H4 (cell line): ENCODE results near the gene TRIM56. TPM values are rescaled to one million over a fixed set of nuclear protein-coding genes. Genes with fewer than 3 reads are reported as not detected.

Experiments used
- DNase-seq: peaks from one replicate; pipeline ENCODE4 v3.0.0-alpha.2; 2015; ENCODE audit warnings: low spot score
- total RNA-seq: library from RNA; depleted of rRNA; stranded (reverse); fragments of >200 nt; shearing (Covaris generic); gene quantifications from 2 replicates; pipeline ENCODE4 v1.2.3, GENCODE V29; 2014; rRNA removed

TRIM56 gene
- total RNA-seq, 1 experiment from 2014 or later = 3.4 TPM

- no peak for DNase-seq
These were observed 48.5 kb downstream of the TRIM56 start for GRCh38 chr7:101133621-101134398.

- DNase-seq = no peak
These were observed 49.2 kb downstream of the TRIM56 start for GRCh38 chr7:101134399-101134980.

GRCh38 chr7:101137651-101138212 lies 52.5 kb downstream of the TRIM56 start:
- no peak for DNase-seq

GRCh38 chr7:101138213-101138870 lies 53.1 kb downstream of the TRIM56 start:
- peak; percentile 99 for DNase-seq

- no peak for DNase-seq
These were observed 55.0 kb downstream of the TRIM56 start for GRCh38 chr7:101140339-101140699.

- DNase-seq = no peak
These were observed 55.6 kb downstream of the TRIM56 start for GRCh38 chr7:101140746-101141382.

Other genes starting within 250 kb of the TRIM56 start
- 4.9 and 5.6 TPM in 2 replicates for gene SLC12A9, start 232.8 kb upstream of the TRIM56 start, total RNA-seq
- gene TRIP6, start 218.1 kb upstream of the TRIM56 start, total RNA-seq = 78.5 and 95.5 TPM in 2 replicates
- gene SRRT, start 210.4 kb upstream of the TRIM56 start, total RNA-seq = 44.3 and 46.8 TPM in 2 replicates
- 6.3 and 6.7 TPM in 2 replicates for gene UFSP1, start 195.8 kb upstream of the TRIM56 start, total RNA-seq
- 0.15 TPM in 1 of 2 replicates, not detected in the other for gene ACHE, start 189.6 kb upstream of the TRIM56 start, total RNA-seq
- gene MUC3A, start 135.9 kb upstream of the TRIM56 start, total RNA-seq = not detected in 2 replicates
- gene MUC12, start 115.9 kb upstream of the TRIM56 start, total RNA-seq = 0.54 and 1.0 TPM in 2 replicates
- gene MUC17, start 65.4 kb upstream of the TRIM56 start, total RNA-seq = not detected in 2 replicates
- gene SERPINE1, start 41.6 kb downstream of the TRIM56 start, total RNA-seq = 11.1 and 12.7 TPM in 2 replicates
- gene AP1S1, start 69.0 kb downstream of the TRIM56 start, total RNA-seq = 148 and 186 TPM in 2 replicates
- gene VGF, start 80.1 kb downstream of the TRIM56 start, total RNA-seq = 3.6 and 7.1 TPM in 2 replicates
- not detected in 2 replicates for gene NAT16, start 94.8 kb downstream of the TRIM56 start, total RNA-seq
- not detected in 2 replicates for gene MOGAT3, start 115.6 kb downstream of the TRIM56 start, total RNA-seq
- 32.7 and 41.3 TPM in 2 replicates for gene PLOD3, start 132.1 kb downstream of the TRIM56 start, total RNA-seq
- 87.9 and 103 TPM in 2 replicates for gene ZNHIT1, start 132.7 kb downstream of the TRIM56 start, total RNA-seq
- gene CLDN15, start 152.3 kb downstream of the TRIM56 start, total RNA-seq = 0.99 and 6.0 TPM in 2 replicates
- 115 and 118 TPM in 2 replicates for gene FIS1, start 159.6 kb downstream of the TRIM56 start, total RNA-seq
- 60.2 and 63.4 TPM in 2 replicates for gene IFT22, start 236.3 kb downstream of the TRIM56 start, total RNA-seq